GM12865 (cell line): ENCODE measurements around the gene MAP1LC3B2.

Experiments
- DNase-seq: peaks from one replicate; pipeline ENCODE4 v3.0.0; 2010; ENCODE audit warnings: low read depth
- H3K4me3 ChIP-seq: 2 replicates; pipeline ENCODE4 v1.5.1; 2011; ENCODE audit warnings: mild to moderate bottlenecking, low read depth, low read length, control low read depth
- TF ChIP-seq, protein P1 (sequence below): IDR thresholded peaks from 2 replicates; pipeline ENCODE4 v1.5.1; 2011; ENCODE audit warnings: low read length, control low read depth, low read depth, inconsistent platforms; ENCODE audit not compliant: insufficient read depth; ENCODE audit errors: missing control alignments

MAP1LC3B2 gene

DNA sequence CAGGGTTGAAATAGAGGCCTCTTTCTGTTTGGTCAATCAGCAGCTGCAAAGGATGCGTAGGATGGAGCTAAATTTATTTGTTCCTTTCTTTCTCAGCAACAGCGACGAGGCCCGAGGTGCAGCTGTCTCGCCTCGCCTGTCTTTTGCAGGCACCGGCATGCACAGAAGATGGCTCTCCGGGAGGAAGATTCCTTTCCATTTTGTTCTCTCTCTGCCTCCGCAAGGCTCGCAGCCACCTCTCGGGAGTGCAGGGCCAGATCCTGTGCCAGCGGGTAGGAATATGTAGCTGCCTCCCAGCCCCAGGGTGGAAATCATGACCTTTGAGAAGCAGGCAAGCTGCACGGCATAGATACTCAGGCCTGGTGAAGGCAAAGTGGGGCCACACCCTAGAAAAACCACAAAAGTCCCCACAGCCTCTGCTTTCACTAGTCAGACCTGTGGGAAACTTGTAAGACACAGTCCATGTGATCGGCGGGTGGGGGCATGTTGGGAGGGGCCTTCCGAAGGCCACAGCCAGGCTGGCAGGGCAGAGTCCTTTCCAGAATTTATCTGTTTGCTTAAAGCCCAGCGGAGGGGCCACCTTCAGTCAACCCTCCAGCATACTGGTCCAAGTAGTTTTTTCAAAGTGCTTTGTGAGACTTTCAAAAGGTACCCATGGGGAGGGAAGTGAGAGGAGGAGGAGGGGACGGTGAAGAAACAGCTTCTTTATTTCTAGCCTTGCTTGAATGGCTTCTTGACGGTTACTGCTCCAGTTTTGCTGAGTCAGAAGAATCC, at the start of gene MAP1LC3B2:
Gene MAP1LC3B2, plus strand, starts transcription at position 220 of the 774 bp plus-strand sequence. CDS start 16,562 bp downstream, outside the sequence.
- TF ChIP-seq, protein P1, sequence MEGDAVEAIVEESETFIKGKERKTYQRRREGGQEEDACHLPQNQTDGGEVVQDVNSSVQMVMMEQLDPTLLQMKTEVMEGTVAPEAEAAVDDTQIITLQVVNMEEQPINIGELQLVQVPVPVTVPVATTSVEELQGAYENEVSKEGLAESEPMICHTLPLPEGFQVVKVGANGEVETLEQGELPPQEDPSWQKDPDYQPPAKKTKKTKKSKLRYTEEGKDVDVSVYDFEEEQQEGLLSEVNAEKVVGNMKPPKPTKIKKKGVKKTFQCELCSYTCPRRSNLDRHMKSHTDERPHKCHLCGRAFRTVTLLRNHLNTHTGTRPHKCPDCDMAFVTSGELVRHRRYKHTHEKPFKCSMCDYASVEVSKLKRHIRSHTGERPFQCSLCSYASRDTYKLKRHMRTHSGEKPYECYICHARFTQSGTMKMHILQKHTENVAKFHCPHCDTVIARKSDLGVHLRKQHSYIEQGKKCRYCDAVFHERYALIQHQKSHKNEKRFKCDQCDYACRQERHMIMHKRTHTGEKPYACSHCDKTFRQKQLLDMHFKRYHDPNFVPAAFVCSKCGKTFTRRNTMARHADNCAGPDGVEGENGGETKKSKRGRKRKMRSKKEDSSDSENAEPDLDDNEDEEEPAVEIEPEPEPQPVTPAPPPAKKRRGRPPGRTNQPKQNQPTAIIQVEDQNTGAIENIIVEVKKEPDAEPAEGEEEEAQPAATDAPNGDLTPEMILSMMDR, result no peak
- DNase-seq, result peak; percentile 98

DNA sequence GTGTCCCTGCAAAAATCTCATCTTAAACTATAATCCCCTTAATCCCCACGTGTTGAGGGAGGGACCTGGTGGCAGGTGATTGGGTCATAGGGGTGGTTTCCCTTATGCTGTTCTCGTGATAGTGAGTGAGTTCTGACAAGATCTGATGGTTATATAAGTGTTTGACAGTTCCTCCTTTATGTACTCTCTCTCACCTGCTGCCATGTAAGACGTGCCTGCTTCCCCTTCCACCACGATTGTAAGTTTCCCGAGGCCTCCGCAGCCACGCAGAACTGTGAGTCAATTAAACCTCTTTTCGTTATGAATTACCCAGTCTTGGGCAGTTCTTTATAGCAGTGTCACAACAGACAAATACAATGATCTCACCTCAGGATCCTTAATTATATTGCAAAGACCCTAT, 45.2 kb upstream of the MAP1LC3B2 start:
- TF ChIP-seq, protein P1, result no peak
- DNase-seq, result no peak
- no peak overlapping the region for H3K4me3 ChIP-seq

More for the DNA sequence above, at the start of gene MAP1LC3B2:
- peak within 1 kb of the TSS; percentile 47 for H3K4me3 ChIP-seq

DNA sequence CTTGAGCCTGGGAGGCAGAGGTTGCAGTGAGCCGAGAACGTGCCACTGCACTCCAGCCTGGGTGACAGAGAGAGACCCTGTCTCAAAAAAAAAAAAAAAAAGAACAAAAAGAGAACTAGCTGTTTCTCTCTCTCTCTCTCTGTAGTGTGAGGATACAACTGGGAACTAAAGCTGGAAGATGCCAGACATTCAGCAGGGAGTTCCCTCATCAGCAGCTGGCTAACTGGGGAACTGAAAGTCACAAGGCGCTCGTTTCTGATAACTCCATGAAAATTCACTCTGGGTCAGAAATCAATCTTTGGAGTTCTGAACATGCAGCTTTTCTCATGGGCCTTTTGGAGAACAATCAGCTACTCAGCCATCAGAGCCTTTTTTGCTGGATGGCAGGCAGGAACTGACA, 43.5 kb upstream of the MAP1LC3B2 start:
- TF ChIP-seq, protein P1, result no peak
- no peak for DNase-seq
- H3K4me3 ChIP-seq, result no peak overlapping the region

DNA sequence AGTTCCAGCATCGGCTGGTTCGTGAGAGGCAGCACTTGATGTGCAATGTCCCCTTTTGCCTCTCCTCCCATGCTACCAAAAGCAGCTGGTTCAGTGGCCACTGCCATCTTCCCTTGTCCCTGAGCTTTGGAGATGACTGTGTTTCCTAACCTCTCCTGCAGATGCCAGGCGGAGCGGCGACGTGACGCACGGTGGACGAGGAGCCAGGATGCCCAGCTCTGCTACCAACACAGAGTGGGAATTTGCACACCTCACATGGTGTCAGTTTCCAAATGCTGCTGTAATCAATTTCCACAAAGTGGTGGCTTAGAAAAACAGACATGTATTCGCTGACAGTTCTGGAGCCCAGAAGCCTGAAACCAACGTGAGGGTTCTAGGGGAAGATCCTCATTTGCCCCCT, 42.5 kb upstream of the MAP1LC3B2 start:
- DNase-seq, result no peak
- H3K4me3 ChIP-seq, result no peak overlapping the region
- TF ChIP-seq, protein P1, result no peak

DNA sequence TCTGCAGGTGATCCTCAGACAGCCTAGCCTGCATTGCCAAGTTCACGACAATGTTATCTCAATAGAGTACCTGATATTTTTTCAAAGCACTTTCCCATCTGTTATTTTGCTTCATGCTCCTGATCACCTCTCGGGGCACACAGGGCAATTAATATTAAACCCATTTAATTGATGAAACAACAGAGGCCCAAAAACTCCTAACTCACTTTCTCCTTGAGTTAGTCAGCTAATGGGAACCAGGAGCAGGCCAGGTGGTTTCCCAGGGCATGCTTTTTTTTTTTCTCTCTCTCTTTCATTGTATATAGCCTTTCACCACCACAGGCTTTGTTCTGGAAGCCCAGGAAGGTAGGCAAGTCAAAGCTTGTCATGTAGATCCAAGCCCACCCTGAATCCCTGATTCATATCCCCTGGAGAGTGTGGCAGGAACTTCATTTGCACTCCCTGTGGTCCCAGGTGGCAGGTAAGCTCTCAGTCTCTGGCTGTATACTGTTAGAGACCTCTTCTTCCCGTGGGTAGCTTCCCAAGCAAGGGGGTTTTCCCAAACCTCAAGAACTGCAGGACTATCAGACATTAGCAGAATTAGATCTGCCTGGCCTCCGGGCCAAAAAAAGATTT, 41.6 kb upstream of the MAP1LC3B2 start:
- H3K4me3 ChIP-seq, result no peak overlapping the region

DNA sequence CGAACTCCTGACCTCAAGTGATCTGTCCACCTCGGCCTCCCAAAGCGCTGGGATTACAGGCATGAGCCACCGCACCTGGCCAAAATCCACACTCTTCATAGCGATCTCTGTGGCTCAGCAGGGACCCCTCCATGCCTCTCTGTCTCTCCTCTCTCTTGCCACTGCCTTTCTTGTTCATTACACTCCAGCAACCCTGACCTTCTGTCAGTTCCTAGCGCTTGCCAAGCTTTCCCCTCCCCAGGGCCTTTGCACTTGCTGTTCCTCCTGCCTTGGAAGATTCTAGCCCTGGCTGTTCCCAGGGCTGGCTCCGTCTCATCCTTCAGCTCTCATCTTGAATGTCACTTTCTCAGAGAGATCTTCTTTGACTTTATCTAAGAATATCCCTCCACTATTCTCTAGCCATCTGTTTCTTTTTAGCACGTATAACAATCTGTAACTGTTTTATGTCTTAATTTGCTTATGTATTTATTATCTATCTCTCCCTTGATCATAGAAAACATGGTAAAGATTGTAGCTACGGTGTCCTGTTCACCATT, 38.9 kb upstream of the MAP1LC3B2 start:
- no peak for DNase-seq
- no peak overlapping the region for H3K4me3 ChIP-seq
- TF ChIP-seq, protein P1, result no peak

More for the DNA sequence above, 41.6 kb upstream of the MAP1LC3B2 start:
- no peak for DNase-seq
- TF ChIP-seq, protein P1, result no peak
